EH (cell line): ENCODE measurements around the gene PTPN4.
A peak's percentile ranks its signal among the peaks of the same experiment; 100 is the strongest.
"Not testable (repeated sequence)": the region's sequence is repeated elsewhere in the genome, so short reads cannot be mapped to it uniquely, and the experiment has no call there.

Experiments used
- DNase-seq: peaks from one replicate; pipeline ENCODE4 v3.0.0-alpha.2; 2015; ENCODE audit warnings: low read depth

Gene PTPN4

GRCh38 chr2:119764832-119765231, 5.1 kb downstream of the PTPN4 start:
- DNase-seq = no peak

GRCh38 chr2:119765433-119766002, 5.8 kb downstream of the PTPN4 start:
- no peak for DNase-seq

GRCh38 chr2:119766944-119767343, 7.2 kb downstream of the PTPN4 start:
- no peak for DNase-seq

GRCh38 chr2:119768742-119769141, 9.0 kb downstream of the PTPN4 start:
- DNase-seq = no peak

DNA sequence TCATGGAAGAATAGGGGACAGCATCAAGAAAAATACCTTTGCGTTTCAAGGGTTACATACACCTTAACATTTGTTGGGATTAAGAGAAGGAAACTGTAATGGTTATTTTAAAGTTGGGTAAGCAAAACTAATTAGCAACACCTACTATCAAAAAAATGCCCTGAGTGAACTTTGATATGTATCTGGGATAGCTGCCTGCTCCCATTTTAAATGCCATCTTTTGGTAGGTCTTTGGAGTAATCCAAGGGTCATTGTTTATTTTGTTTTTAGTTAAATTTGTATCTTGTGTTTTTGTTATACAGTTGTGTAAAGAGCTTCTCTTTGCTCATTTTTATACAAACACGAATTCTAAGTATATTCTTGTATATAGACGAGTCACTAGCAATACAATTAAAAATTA, 9.9 kb downstream of the PTPN4 start:
- DNase-seq = no peak

GRCh38 chr2:119771331-119771730, 11.6 kb downstream of the PTPN4 start:
- no peak for DNase-seq

- DNase-seq = peak; percentile 10
These were observed 12.4 kb downstream of the PTPN4 start for GRCh38 chr2:119772128-119772527.

DNA sequence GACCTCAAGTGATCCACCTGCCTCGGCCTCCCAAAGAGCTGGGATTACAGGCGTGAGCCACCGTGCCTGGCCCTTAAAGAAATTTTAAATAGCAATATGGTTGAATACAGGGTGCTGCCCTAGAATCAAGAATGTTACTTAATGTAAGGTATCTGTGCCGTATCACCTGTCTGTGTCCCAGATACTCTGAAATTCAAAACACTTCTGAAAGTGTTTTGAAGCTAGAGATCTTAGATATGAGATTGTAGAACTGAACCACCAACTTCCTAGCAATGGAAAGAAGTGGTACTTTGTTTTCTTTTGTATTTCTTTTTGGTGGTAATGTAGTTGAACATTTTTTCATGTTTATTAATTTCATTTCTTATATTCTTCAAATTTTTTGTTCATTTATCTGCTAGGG, 13.0 kb downstream of the PTPN4 start:
- DNase-seq = no peak

- DNase-seq = no peak
These were observed 14.3 kb downstream of the PTPN4 start for GRCh38 chr2:119774026-119774425.

DNA sequence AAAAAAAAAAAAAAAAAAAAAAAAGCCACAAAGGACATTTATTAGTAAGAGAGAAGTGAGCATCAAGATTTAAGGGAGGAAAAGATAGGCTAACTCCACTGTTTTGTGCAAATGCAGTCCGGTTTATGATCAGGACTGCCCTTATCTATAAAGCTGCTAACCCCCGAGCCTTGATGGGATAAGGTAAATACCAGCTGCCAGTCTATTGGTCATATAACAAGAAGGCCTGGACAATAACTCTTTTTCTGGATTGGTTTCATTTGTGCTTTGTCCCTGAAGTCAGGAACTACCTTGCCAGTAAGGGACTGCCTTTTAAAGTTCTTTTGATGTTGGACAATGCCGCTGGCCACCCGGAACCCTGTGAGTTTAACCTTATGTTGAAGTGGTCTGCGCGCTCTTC, 15.4 kb downstream of the PTPN4 start:
- DNase-seq = no peak

DNA sequence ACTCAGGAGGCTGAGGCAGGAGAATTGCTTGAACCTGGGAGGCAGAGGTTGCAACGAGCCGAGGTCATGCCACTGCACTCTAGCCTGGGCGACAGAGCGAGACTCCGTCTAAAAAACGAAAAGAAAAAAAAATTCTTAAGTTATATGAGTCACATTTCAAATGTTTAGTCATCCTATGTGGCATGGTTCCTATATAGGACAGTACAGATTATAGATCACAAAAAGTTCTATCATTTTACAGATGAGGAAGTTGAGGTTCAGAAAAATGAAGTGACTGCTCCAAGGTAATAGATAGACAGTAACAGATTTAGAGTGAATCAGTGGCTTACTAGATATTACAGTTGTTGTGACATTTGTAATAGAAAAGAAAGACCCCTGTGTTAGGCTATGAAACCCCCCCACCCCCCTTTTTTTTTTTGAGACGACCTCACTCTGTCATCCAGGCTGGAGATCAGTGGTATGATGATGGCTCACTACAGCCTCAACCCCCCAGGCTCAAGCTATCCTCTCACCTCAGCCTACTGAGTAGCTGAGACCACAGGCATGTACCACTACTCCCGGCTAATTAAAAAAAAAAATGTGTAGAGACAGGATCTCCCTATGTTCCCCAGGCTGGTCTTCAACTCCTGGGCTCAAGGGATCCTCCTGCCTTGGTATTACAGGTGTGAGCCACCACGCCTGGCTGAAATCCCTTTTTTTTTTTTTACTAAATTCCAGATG, 22.7 kb downstream of the PTPN4 start:
- peak; percentile 21 for DNase-seq

DNA sequence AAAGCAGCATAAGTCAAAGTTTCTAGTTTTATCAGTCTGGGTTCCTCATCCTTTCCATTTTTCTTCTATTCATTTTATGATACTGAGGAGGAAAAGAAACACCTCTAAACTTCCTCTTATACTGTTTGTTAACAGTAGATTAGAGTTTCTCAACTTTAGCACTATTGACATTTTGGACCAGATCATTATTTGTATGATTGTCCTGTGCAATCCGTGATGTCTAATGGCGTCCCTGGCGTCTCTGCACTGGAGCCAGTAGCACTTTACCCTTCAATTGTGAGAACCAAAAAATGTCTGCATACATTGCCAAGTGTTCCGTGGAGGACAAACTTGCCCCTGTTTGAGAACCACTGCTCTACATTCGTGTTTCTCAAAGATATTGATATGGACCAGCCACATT, 25.2 kb downstream of the PTPN4 start:
- no peak for DNase-seq

DNA sequence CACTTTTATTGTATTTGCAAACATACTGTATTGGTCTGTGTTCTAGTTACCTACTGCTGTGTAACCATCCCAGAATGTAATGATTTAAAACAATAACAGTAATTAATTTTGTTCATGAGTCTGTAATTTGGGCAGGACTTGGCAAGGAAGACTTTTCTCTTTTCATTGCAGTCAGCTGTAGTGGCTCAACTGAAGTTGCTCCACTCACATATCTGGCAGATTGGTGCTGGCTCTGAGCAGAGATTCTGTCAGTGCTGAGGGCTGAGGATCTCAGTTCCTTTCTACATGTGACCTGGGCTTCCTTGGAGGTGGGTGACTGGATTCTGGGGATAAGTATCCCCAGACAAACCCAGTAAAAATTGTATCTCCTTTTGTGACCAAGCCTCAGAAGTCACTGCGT, 26.6 kb downstream of the PTPN4 start:
- DNase-seq = no peak

DNA sequence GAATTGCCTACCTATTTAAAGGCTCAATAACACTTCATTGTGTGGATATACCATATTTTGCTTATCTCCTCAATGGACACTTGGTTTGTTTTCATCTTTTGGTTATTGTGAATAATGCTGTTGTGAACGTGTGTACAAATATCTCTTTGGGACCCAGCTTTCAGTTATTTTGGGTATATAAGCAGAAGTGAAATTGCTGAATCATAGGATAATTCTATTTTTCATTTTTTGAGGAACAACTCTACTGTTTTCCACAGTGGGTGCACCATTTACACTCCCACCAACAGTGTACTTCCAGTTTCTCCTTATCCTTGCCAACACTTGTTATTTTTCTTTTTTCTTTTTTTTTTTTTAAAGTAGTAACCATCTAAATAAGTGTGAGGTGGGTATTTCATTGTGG, 29.0 kb downstream of the PTPN4 start:
- DNase-seq = no peak

GRCh38 chr2:119790466-119790865, 30.7 kb downstream of the PTPN4 start:
- DNase-seq = no peak

- DNase-seq = no peak
These were observed 33.2 kb downstream of the PTPN4 start for GRCh38 chr2:119792907-119793312.

DNA sequence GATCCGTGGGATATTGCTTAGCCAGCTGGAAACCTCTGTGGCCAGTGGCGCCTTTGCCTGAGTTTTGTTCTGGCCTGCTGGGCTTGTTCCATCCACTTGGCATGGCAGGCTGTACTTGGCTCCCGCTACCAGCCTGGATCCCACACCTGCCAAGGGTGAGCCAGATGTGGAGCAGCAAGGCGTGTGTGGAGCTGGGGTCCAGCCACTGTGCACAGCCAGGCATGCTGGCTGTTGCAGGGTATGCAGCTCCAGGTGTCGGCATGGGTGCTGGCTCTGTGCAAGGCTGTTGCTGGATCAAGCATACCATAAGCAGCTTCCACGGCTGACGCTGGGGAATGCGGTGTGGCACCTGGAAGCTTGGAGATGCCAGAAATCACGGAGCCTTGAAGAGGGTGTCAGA, 34.5 kb downstream of the PTPN4 start:
- DNase-seq = no peak

GRCh38 chr2:119795309-119796303, 35.9 kb downstream of the PTPN4 start:
- no peak for DNase-seq

- DNase-seq = no peak
These were observed 40.7 kb downstream of the PTPN4 start for GRCh38 chr2:119800376-119800902.

- no peak for DNase-seq
These were observed 41.3 kb downstream of the PTPN4 start for GRCh38 chr2:119801040-119801439.

- DNase-seq = not testable (repeated sequence)
These were observed 42.3 kb downstream of the PTPN4 start for GRCh38 chr2:119801989-119802388.

- DNase-seq = no peak
These were observed 43.4 kb downstream of the PTPN4 start for GRCh38 chr2:119803101-119803500.

DNA sequence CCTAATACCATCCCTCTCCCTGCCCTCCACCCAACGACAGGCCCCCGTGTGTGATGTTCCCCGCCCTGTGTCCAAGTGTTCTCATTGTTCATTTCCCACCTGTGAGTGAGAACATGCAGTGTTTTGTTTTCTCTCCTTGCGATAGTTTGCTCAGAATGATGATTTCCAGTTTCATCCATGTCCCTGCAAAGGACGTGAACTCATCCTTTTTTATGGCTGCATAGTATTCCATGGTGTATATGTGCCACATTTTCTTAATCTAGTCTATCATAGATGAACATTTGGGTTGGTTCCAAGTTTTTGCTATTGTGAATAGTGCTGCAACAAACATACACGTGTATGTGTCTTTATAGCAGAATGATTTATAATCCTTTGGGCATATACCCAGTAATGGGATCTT, 44.7 kb downstream of the PTPN4 start:
- DNase-seq = not testable (repeated sequence)
